Mucosa of descending colon (tissue), 3 donors: ENCODE results near the gene SPRYD3. TPM values are rescaled to one million over a fixed set of nuclear protein-coding genes. Genes with fewer than 3 reads are reported as not detected.

Source experiments
- ATAC-seq: fragments of 200-7000 bp; cut with Tn5 transposase; one replicate; pipeline ENCODE4 v1.9.1; 2020; ENCODE audit warnings: mild to moderate bottlenecking, moderate library complexity
- DNase-seq, 3 donors: peaks; one replicate each; pipeline ENCODE4 v3.0.0-alpha.2; 2020
- H3K36me3 ChIP-seq: fragments of 200-600 bp; one replicate; pipeline ENCODE4 v1.8.0; 2021; ENCODE audit warnings: low read depth, mild to moderate bottlenecking
- H3K4me1 ChIP-seq: fragments of 200-600 bp; one replicate; pipeline ENCODE4 v1.8.0; 2021; ENCODE audit warnings: low read depth, mild to moderate bottlenecking
- H3K4me3 ChIP-seq: fragments of 200-600 bp; one replicate; pipeline ENCODE4 v1.8.0; 2021; ENCODE audit warnings: mild to moderate bottlenecking
- H3K9me3 ChIP-seq: fragments of 200-600 bp; one replicate; pipeline ENCODE4 v1.8.0; 2021; ENCODE audit warnings: mild to moderate bottlenecking
- intact Hi-C, 2 donors: fragments of 100-400 bp; cut with DNase I in 1 of 2; cut with micrococcal nuclease in 1 of 2; formaldehyde crosslinking; loops; one replicate each; pipeline versions ENCODE4 v1.11.0 to v1.11.1; 2022; cut with DNase I, micrococcal nuclease
- total RNA-seq, 3 donors: library from RNA; stranded (reverse); fragmentation: NEBNext Ultra II Directional in 2 of 3; extraction: Animal tissue kit (Norgen Biotek cat#: 25700) in 2 of 3; gene quantifications; one replicate each; pipeline versions ENCODE4 v1.2.1 to v1.2.4, GENCODE V29; 2021 to 2023
- TF ChIP-seq, protein P1 (sequence below): fragments of 200-600 bp; IDR thresholded peaks from one replicate; pipeline ENCODE4 v1.8.0; 2022; ENCODE audit warnings: antibody characterized with exemption, mild to moderate bottlenecking
- donor health status: DM: no; HTN: no; CAD: no; lungs with moderate emphysema.
- donor health status: DM: no; HTN: no; CAD: no.
- donor health status: DM: no; HTN: yes; CAD: no.

SPRYD3 gene
- total RNA-seq, 3 donors from 2014 or later = 27.3 to 51.0 (median 32.5) TPM

DNA sequence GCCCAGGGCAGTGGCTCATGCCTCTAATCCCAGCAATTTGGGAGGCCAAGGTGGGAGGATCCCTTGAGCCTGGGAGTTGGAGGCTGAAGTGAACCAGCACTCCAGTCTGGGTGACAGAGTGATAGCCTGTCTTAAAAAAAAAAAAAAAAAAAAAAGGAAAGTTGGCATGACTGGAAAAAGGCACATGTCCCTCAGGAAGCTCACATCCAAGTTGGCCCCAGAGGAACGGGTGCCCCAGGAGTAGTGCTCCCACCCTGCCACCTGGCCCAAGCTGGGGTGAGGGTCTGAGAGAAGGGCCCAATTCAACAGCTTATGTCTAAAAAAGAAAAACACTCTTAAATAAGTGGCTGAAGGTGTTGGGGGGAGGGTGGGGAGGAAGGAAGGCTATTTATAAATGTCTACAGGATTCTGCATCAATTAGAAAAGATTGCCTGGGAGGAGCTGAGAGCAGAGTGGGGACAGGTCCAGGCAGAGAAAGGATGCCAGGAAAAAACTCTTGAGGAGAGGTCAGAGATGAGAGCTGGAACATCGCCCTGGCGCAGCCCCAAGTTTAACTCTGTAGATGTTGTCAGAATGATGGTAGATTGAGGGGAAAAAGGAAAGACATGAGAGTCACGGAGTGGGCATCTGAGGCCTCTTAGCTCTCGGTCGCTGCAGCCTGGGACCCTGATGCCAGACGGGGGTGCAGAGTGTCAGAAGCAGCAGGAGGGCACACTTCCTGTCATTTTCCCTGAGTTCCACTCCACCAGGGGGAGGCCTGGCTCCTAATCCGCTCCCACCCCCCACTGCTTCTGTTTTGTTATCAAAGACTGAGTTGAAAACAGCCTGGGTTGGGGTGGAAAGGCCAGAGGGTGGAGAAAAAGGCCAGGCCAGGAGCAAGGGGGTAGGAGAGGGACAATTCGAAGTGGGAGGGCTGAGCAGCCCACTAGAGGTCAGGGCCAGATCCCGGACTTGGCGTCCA is 7.3 kb downstream of the SPRYD3 start:
- H3K9me3 ChIP-seq = no peaks in the 10 kb centered on the region
- DNase-seq (peak in 1 of 3 donors; percentile 65), ATAC-seq (peak; percentile 4)
- TF ChIP-seq, protein P1, sequence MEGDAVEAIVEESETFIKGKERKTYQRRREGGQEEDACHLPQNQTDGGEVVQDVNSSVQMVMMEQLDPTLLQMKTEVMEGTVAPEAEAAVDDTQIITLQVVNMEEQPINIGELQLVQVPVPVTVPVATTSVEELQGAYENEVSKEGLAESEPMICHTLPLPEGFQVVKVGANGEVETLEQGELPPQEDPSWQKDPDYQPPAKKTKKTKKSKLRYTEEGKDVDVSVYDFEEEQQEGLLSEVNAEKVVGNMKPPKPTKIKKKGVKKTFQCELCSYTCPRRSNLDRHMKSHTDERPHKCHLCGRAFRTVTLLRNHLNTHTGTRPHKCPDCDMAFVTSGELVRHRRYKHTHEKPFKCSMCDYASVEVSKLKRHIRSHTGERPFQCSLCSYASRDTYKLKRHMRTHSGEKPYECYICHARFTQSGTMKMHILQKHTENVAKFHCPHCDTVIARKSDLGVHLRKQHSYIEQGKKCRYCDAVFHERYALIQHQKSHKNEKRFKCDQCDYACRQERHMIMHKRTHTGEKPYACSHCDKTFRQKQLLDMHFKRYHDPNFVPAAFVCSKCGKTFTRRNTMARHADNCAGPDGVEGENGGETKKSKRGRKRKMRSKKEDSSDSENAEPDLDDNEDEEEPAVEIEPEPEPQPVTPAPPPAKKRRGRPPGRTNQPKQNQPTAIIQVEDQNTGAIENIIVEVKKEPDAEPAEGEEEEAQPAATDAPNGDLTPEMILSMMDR = no peak
- no peak overlapping the region for H3K4me3 ChIP-seq
- H3K36me3 ChIP-seq = no peaks in the 10 kb centered on the region
- H3K4me1 ChIP-seq = no peaks in the 10 kb centered on the region
- intact Hi-C loops = no loop called here

DNA sequence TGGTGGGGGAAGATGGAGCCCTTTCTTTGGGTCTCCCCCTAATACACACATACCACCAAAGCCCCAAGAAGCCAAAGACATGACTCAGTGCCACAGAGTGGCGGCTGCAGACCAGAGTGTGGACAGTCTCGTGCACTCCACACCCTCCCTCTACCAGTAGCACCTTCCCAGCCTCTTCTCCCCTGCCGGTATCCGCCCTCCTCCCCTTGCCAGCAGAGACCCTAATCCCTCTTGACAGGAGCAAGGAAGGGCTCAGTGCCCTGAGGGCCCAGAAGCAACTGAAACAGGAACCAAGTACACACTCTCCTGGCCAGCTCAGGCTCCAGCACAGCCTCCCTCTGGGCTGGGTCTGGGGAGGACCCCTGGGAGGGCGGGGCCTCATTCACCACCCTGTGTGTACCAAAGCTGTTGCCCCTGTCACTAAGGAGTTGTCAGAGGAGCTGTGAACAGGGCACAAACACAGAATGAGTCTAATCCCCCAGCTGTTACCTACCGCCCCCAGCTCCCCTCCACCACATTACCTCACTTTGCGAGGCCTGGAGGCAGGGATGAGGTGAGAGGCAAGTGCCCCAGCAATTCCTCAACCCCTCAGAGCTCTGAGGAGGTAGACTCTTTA is 8.2 kb downstream of the SPRYD3 start:
- TF ChIP-seq, protein P1 = no peak
- no peak for DNase-seq
- Histone ChIP-seq H3K9me3 (no peaks in the 10 kb centered on the region), H3K36me3 (no peaks in the 10 kb centered on the region), H3K4me3 (no peak overlapping the region), H3K4me1 (no peaks in the 10 kb centered on the region)
- intact Hi-C loops = no loop called here
- no peak for ATAC-seq

DNA sequence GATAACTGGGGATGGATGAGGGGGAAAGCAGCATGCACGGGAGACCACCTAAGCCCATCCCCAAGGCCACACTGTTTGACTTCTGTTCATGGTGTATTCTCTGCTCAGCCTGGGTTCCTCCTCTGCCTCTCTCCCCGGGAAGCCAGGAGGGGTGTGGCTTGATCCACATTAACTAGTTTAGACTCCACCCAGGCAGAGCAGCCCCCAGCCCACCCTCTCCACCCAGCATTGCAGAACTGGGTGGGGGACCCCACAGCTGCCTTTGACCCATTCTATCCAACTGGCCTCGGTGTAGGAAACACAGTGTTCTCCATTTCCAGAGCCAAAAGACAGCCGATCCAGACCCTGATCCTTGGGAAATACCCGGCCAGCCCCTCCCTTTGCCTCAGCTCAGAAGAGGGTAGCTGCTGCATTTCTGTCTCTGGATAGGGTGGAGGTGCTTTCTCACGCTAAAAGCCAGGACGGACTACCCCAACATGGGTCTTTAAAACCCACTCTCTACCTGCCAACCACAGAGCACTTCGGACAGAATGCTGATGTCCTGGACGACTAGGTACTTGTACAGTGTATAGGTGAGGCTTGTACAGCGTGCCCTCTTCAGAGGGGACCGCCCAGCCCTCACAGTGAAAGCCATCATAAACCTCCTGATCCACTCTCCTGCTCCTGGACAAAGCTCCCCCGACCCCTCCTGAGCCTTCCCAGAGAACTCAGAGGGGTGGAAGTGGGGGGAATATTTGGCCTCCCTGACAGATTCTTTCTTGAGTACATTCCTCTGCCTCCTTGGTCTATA is 9.4 kb downstream of the SPRYD3 start:
- H3K4me1 ChIP-seq = peaks cover 3% of the 10 kb centered on the region
- TF ChIP-seq, protein P1 = no peak
- intact Hi-C loops = loop anchor here in 1 of 2 donors (5.0 to 10.0 kb wide), 2 partner anchors 32 to 125 kb away; partner anchors contain the start of gene SOAT2
- H3K9me3 ChIP-seq = no peaks in the 10 kb centered on the region
- no peak overlapping the region for H3K4me3 ChIP-seq
- ATAC-seq = no peak
- DNase-seq = no peak
- H3K36me3 ChIP-seq = no peaks in the 10 kb centered on the region

DNA sequence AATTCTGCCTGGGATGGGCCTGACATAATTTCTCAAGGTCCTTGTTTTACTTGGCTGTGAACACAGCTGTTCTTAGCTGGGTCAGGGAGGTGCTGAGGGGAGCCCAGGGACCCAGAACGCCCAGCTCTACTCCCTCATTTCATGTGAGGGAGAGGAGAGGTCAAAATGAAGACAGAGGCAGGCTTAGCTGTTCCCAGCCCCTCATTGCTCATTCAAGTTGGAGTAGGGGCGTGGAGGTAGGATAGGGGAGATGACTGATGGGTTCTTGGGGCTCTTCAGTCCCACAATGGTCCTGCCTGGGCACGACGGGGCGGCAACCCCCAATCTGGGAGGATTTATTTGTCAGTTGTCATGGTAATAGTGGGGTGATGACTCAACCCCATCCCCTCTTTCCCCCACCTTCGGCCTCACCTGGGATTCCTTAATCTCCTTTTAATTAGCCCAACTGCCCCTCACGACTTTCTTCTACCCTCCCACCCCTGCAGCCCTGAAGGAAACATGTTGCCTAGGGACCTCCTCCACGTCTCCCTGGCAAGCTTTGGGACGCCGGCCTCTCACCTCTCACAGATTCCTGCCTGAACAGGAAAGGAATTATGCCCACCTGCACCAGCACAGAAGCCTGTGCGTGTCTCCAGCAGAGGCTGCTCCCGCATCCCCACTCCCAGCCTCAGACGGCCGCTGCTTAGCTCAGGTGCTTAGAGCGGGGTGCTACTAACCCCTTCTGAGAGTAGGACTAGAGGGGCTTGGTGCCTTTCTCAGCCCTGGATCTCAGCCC is 10.2 kb downstream of the SPRYD3 start:
- ATAC-seq (no peak), DNase-seq (no peak)
- TF ChIP-seq, protein P1 = no peak
- Histone ChIP-seq H3K4me1 (peaks cover 3% of the 10 kb centered on the region), H3K4me3 (no peak overlapping the region), H3K9me3 (no peaks in the 10 kb centered on the region), H3K36me3 (no peaks in the 10 kb centered on the region)
- intact Hi-C loops = loop anchor here in 1 of 2 donors (5.0 to 10.0 kb wide), 2 partner anchors 33 to 126 kb away; partner anchors contain the start of gene SOAT2
